Measurements from ENCODE around the gene TNS3.

Gene TNS3

GRCh38 chr7:47424523-47424922, 157.4 kb downstream of the TNS3 start:
- no peak for DNase-seq

GRCh38 chr7:47423196-47423595, 158.7 kb downstream of the TNS3 start:
- no peak for DNase-seq

DNA sequence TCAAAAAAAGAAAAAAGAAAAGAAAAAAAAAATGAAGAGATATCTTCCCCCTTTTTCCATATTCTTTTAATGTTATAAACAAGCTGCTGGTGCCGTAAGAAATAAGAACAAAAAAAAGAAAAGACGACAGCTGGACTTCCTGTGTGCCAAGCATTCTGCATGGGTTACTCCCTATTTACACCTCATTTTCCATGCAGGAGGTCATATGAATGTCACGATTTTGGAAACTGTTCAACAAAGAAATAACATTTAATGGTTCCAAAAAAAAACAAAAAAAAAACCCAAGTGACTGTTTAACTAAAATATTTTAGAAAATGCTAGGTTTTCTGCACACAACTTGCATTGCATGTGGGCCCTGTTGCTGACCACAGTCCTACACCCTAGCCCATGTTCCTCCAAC, 159.3 kb downstream of the TNS3 start:
- DNase-seq: no peak

DNA sequence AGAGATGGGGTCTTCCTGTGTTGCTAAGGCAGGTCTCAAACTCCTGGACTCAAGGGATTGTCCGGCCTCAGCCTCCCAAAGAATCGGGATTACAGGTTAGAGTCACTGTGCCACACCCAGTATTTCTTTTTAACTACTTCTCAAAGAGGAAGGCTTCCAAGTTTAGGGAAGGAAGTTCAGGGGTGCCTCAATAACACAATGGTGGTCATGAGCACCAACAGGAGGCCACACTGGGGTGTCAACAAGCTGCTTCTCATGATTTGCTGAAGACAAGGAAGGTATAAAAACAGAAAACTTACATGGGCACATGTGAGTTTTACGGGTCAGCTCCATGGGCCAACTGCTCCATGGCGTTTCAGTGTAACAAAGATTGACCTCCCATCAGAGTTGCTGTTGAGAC, 160.5 kb downstream of the TNS3 start:
- DNase-seq: peak; percentile 22 to 60 (median 49)

DNA sequence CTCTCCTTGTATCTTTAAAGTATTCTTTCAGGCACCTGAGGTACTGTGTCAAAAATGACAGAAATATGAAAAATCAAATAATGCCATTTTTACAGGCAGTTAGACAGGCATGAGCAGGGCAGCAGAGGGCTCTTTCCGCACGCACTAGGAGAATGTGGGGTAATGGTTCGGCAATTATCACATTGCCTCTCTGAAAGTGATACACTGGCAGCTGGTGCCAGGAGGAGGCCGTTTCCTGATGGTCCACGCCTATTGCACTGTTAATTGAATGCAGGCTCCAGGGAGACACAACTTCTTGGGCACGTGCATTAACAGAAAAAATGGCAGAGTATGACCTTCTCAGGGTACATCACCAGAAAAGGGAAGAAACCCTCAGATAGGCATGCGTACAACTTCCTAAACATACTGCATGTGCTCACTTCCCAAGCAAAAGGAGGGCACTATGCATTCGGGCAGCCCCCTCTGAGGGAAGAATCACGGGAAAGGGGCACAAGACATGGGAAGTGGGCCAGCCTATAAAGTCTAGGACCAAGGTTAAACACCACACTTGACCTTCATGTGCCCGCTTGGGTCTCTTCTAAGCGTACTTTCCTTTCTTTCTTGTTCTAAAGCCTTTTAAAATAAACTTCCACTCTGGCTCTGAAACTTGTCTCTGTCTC, 161.7 kb downstream of the TNS3 start:
- no peak for DNase-seq

- peak in 2 of 4 experiments; percentile 39 to 45 for DNase-seq
These were observed 162.4 kb downstream of the TNS3 start for GRCh38 chr7:47419471-47419870.

- DNase-seq: peak in 1 of 4 experiments; percentile 23
These were observed 163.2 kb downstream of the TNS3 start for GRCh38 chr7:47418601-47419309.

DNA sequence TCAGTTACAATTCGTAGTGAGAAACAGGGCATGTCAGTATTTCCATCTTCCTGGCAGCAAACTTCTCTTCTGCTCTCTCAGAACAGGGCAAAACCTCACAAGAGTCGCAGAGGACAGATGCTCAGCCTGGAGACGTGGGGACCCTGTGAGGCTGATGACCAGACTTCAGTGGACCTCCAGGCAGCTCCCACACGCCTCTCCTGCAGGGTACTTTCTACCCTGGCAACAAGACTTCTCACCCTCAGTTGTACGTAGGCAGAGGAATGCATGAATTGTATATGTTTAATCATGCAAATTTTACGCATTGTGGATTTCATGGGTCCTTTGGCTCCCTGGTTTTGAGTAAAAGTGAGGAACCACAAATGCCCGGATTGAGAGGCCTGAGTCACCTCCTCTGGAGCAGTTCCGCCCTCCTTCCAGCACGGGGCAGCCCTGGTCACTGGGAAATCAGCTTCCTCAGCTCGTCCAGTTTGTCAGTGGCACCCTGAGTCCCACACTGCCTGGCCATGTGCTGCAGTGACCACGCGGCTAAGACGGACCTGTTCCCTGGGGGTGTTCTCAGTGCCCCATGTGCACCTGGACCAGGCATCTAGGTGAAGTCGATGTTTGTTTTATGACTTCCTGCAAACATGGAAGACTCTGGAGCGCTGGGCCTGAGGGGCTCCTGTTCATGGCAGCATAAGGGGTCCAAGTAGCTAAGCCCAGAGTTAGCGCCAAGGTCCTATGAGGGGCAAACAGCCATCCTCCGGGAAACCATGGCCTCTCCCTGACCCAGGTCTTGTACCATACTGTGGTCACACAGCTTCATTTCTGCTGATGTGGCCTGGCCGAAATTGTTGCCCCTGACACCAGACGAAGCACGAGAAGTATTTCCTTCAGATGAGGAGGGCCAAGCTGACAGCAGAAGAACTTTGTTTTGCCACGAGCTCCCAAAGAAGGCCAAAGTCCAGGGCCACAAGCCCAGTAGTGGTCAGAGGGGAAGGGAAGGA, 165.1 kb downstream of the TNS3 start:
- no peak for DNase-seq

- no peak for DNase-seq
These were observed 166.3 kb downstream of the TNS3 start for GRCh38 chr7:47415318-47416212.

GRCh38 chr7:47414342-47415317, 167.3 kb downstream of the TNS3 start:
- DNase-seq: no peak

- DNase-seq: no peak
These were observed 168.2 kb downstream of the TNS3 start for GRCh38 chr7:47413526-47414341.

DNA sequence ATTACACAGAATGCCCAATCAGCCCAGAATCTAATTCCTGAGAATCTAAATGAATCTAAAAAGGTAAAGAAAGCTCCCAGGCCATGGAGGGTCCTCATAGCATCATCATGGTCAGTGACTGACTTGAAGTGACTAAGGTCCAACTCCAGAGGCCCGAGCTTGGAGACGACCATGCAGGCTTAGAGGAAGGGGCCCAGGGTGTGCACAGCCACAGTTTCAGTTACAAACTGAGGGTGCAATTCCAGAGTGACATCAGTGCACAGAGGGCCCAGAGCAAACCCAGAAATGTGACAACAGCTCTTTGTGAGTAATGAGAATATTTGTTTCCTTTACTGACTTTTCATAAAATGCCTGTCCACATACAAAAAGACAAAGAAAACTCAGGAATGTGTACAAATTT, 170.0 kb downstream of the TNS3 start:
- no peak for DNase-seq

GRCh38 chr7:47411281-47411869, 170.5 kb downstream of the TNS3 start:
- no peak for DNase-seq

DNA sequence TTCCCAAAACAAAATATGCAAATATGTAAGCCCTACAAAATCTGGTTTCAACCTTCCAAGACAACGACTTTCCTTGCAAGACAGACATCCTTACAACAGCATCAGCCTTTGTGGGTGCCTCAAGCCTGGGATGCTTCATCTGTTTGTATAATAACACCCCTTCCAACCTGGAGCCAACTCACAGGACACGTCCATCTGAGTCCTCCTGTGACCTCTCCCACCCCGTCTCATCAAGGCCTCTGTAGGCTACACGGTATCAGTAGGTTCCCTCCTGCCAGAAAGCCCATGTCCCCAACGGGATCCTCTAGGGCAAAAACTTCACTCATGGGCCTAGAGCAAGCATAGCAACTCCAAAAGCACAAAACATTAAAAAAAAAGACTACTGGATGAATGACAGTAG, 173.2 kb downstream of the TNS3 start:
- DNase-seq: no peak

DNA sequence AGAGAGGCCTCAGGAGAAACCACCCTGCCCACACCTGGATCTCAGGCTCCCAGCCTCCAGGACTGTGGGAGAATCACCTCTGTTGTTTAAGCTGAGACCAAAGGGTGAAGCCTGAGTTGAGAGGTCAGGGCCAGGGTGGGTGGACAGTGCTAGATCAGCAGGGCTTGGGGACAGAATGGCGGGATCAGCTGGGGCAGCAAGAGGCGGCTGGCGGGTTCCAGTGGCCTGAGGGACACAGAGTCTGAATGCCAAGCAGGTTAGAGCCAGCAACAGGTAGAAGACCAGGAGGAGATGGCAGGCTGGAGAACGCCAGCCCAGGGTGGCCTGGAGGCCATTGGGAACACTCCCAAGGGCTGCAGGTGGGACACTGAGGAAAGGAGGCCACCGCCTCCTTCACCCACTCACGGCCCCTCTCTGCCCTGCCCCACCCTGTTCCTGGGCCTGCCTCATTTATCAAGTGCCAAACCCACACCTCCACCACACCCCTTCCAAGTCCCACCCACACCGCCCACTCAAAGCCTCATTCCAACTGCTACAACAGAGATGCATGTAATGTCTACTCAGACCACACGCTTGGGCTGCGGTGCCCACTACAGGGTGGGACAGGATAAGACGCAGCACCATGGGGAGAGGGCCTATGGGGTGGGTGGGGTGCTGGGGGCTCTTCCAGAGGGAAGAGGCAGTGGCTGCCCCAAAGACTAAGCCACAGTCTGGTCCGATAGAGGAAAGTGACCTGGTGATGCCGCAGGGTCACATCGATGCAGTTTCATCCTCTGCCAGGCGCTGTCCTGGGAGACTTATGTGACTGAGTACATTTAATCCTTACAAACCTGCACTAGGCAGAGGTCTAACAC, 173.9 kb downstream of the TNS3 start:
- peak in 1 of 4 experiments; percentile 12 for DNase-seq

GRCh38 chr7:47407136-47407535, 174.8 kb downstream of the TNS3 start:
- DNase-seq: no peak

- DNase-seq: no peak
These were observed 175.1 kb downstream of the TNS3 start for GRCh38 chr7:47406801-47407129.

- no peak for DNase-seq
These were observed 175.8 kb downstream of the TNS3 start for GRCh38 chr7:47405921-47406800.
